ENCODE data around the gene YOD1.

Gene YOD1

GRCh38 chr1:207072233-207072632 is 21.2 kb upstream of the YOD1 start:
- DNase-seq = no peak

GRCh38 chr1:207071426-207071825 is 20.4 kb upstream of the YOD1 start:
- peak; percentile 14 for DNase-seq

- DNase-seq = no peak
Observed at GRCh38 chr1:207070811-207071210, 19.8 kb upstream of the YOD1 start.

- DNase-seq = no peak
Observed at GRCh38 chr1:207069858-207070506, 19.0 kb upstream of the YOD1 start.

- DNase-seq = no peak
Observed at GRCh38 chr1:207069061-207069460, 18.1 kb upstream of the YOD1 start.

GRCh38 chr1:207067665-207068064 is 16.7 kb upstream of the YOD1 start:
- DNase-seq = no peak

GRCh38 chr1:207067185-207067584 is 16.2 kb upstream of the YOD1 start:
- no peak for DNase-seq

- no peak for DNase-seq
Observed at GRCh38 chr1:207064561-207064960, 13.6 kb upstream of the YOD1 start.

- DNase-seq = no peak
Observed at GRCh38 chr1:207063014-207063413, 12.0 kb upstream of the YOD1 start.

GRCh38 chr1:207062058-207062457 is 11.1 kb upstream of the YOD1 start:
- DNase-seq = no peak

- no peak for DNase-seq
Observed at GRCh38 chr1:207060596-207060995, 9.6 kb upstream of the YOD1 start.

GRCh38 chr1:207059881-207060280 is 8.9 kb upstream of the YOD1 start:
- no peak for DNase-seq

- no peak for DNase-seq
Observed at GRCh38 chr1:207058878-207059867, 8.2 kb upstream of the YOD1 start.

- DNase-seq = no peak
Observed at GRCh38 chr1:207058252-207058651, 7.2 kb upstream of the YOD1 start.

- no peak for DNase-seq
Observed at GRCh38 chr1:207056673-207057072, 5.7 kb upstream of the YOD1 start.

GRCh38 chr1:207055386-207056001 is 4.5 kb upstream of the YOD1 start:
- DNase-seq = no peak

GRCh38 chr1:207054491-207054890 is 3.5 kb upstream of the YOD1 start:
- DNase-seq = no peak

- DNase-seq = peak; percentile 92
Observed at GRCh38 chr1:207052911-207053769, 2.1 kb upstream of the YOD1 start, which contains the start of gene PFKFB2. PFKFB2 (plus strand) TSS chr1:207053275; CDS start chr1:207054718, 1,443 bp downstream.

GRCh38 chr1:207050480-207051190 is 373 bp downstream of the YOD1 start:
- DNase-seq = peak; percentile 92

- peak; percentile 56 for DNase-seq
Observed at GRCh38 chr1:207049974-207050391, 1.0 kb downstream of the YOD1 start.

- DNase-seq = no peak
Observed at GRCh38 chr1:207049514-207049913, 1.5 kb downstream of the YOD1 start.

- no peak for DNase-seq
Observed at GRCh38 chr1:207049054-207049453, 2.0 kb downstream of the YOD1 start.

Data from fibroblast of skin of back (primary cell).